Gastroesophageal sphincter (tissue), 4 donors: ENCODE results near the gene MCRIP1. TPM values are rescaled to one million over a fixed set of nuclear protein-coding genes. Genes with fewer than 3 reads are reported as not detected.

Source experiments
- ATAC-seq: fragments of 150-250 bp; one replicate; pipeline ENCODE4 v1.9.1; 2016; ENCODE audit warnings: mild to moderate bottlenecking, moderate library complexity
- H3K27ac ChIP-seq, 4 donors: fragments of 200-600 bp; sonication (generic) in 3 of 4; 1 replicate in 3 of 4; 2 replicates in 1 of 4; pipeline ENCODE4 v1.5.1; 2016 to 2019
- H3K27me3 ChIP-seq: fragments of 200-600 bp; sonication (generic); one replicate; pipeline ENCODE4 v1.5.1; 2019
- H3K36me3 ChIP-seq, 2 donors: fragments of 200-600 bp; sonication (generic); one replicate each; pipeline ENCODE4 v1.5.1; 2019; ENCODE audit warnings: control low read depth in 1 of 2
- H3K4me1 ChIP-seq, 3 donors: fragments of 200-600 bp; sonication (generic); 1 replicate in 2 of 3; 2 replicates in 1 of 3; pipeline ENCODE4 v1.5.1; 2016 to 2019; ENCODE audit warnings: control low read depth in 2 of 3
- H3K4me3 ChIP-seq, 2 donors: fragments of 200-600 bp; sonication (generic); one replicate each; pipeline ENCODE4 v1.5.1; 2019; ENCODE audit warnings: mild to moderate bottlenecking in 1 of 2, moderate library complexity in 1 of 2
- H3K9me3 ChIP-seq, 3 donors: fragments of 200-600 bp; sonication (generic); one replicate each; pipeline ENCODE4 v1.5.1; 2017 to 2019; ENCODE audit warnings: control low read depth in 2 of 3
- CTCF ChIP-seq, 4 experiments: fragments of 200-600 bp in 2 of 4; fragments of 450-650 bp in 2 of 4; sonication (generic) in 1 of 4; IDR thresholded peaks; one replicate each; pipeline ENCODE4 v1.5.1; 2017 to 2019; ENCODE audit warnings: antibody characterized with exemption in 4 of 4, mild to moderate bottlenecking in 2 of 4, moderate library complexity in 2 of 4
- EP300 ChIP-seq: sonication (generic); formaldehyde crosslinking; IDR thresholded peaks from one replicate; pipeline ENCODE4 v1.6.1; 2017; ENCODE audit warnings: antibody characterized with exemption, mild to moderate bottlenecking
- POLR2A ChIP-seq, 2 donors: fragments of 450-650 bp; IDR thresholded peaks; one replicate each; pipeline ENCODE4 v1.6.1; 2017; ENCODE audit warnings: antibody characterized with exemption in 2 of 2, mild to moderate bottlenecking in 2 of 2, moderate library complexity in 1 of 2
- POLR2AphosphoS5 ChIP-seq: sonication (generic); formaldehyde crosslinking; IDR thresholded peaks from one replicate; pipeline ENCODE4 v1.6.1; 2017; ENCODE audit warnings: antibody characterized with exemption
- WGBS, 2 donors: methylation state at CpG; one replicate each; pipeline ENCODE4 v1.1.5; 2018; ENCODE audit warnings: low coverage in 1 of 2; 5-methylcytosine and 5-hydroxymethylcytosine counted together
- total RNA-seq, 4 donors: library from RNA; depleted of rRNA; stranded (reverse); fragments of >200 nt; gene quantifications; one replicate each; pipeline ENCODE4 v1.1.0, GENCODE V29; 2016

The MCRIP1 gene
- total RNA-seq, 4 donors from 2014 or later = 70.4 to 131 (median 85.9) TPM

GRCh38 chr17:81805707-81806460, 27.2 kb downstream of the MCRIP1 start:
- Histone ChIP-seq H3K4me3 (no peak overlapping the region), H3K27me3 (peaks cover 97% of the 10 kb centered on the region), H3K4me1 (peaks cover 0 to 19% (median 11%) of the 10 kb centered on the region in 3 donors), H3K36me3 (no peaks in the 10 kb centered on the region), H3K27ac (no peak overlapping the region), H3K9me3 (no peaks in the 10 kb centered on the region)
- ATAC-seq = no peak
- TF ChIP-seq POLR2A (IDR thresholded peaks at IDR 0.05) = no peak
- TF ChIP-seq POLR2AphosphoS5 = no peak
- no peak for TF ChIP-seq EP300
- no peak for TF ChIP-seq CTCF (IDR thresholded peaks at IDR 0.05)
- no CpG with 5 or more reads among the region's 18 CpGs for WGBS, 2 donors

GRCh38 chr17:81804559-81805399, 28.3 kb downstream of the MCRIP1 start:
- Histone ChIP-seq H3K4me3 (peak overlapping the region in 1 of 2 donors; percentile 34), H3K27me3 (peaks cover 97% of the 10 kb centered on the region)
- TF ChIP-seq EP300 (no peak), POLR2AphosphoS5 (no peak), CTCF (IDR thresholded peaks at IDR 0.05) (no peak), POLR2A (IDR thresholded peaks at IDR 0.05) (no peak)

GRCh38 chr17:81803728-81804558, 29.1 kb downstream of the MCRIP1 start, which contains the start of gene GCGR:
GCGR (plus strand) TSS chr17:81804150; CDS start chr17:81809019, 4,869 bp downstream.
- H3K27me3 ChIP-seq = peaks cover 96% of the 10 kb centered on the region
- H3K4me3 ChIP-seq = peak within 1 kb of the TSS in 1 of 2 donors; percentile 34
- ATAC-seq = no peak
- H3K4me1 ChIP-seq = peaks cover 0 to 19% (median 11%) of the 10 kb centered on the region in 3 donors
- no CpG with 5 or more reads among the region's 110 CpGs for WGBS, 2 donors
- H3K36me3 ChIP-seq = no peaks in the 10 kb centered on the region
- H3K27ac ChIP-seq = no peak within 1 kb of the TSS
- H3K9me3 ChIP-seq = no peaks in the 10 kb centered on the region
- no peak for TF ChIP-seq POLR2A (IDR thresholded peaks at IDR 0.05)
- no peak for TF ChIP-seq CTCF (IDR thresholded peaks at IDR 0.05)
- no peak for TF ChIP-seq POLR2AphosphoS5
- TF ChIP-seq EP300 = no peak

More at GRCh38 chr17:81804559-81805399, 28.3 kb downstream of the MCRIP1 start:
- H3K36me3 ChIP-seq = no peaks in the 10 kb centered on the region
- no peak for ATAC-seq
- peaks cover 0 to 19% (median 11%) of the 10 kb centered on the region in 3 donors for H3K4me1 ChIP-seq
- no peaks in the 10 kb centered on the region for H3K9me3 ChIP-seq
- H3K27ac ChIP-seq = no peak overlapping the region
- WGBS, 2 donors = no CpG with 5 or more reads among the region's 65 CpGs

GRCh38 chr17:81802856-81803643, 30.0 kb downstream of the MCRIP1 start:
- Histone ChIP-seq H3K9me3 (no peaks in the 10 kb centered on the region), H3K4me3 (no peak overlapping the region), H3K4me1 (peaks cover 0 to 19% (median 11%) of the 10 kb centered on the region in 3 donors), H3K27me3 (peaks cover 90% of the 10 kb centered on the region), H3K27ac (no peak overlapping the region), H3K36me3 (no peaks in the 10 kb centered on the region)
- 21 to 31% methylated on average over 10 to 13 of the region's 26 CpGs for WGBS, 2 donors
- no peak for ATAC-seq
- TF ChIP-seq POLR2A (IDR thresholded peaks at IDR 0.05) (no peak), POLR2AphosphoS5 (no peak), CTCF (IDR thresholded peaks at IDR 0.05) (no peak), EP300 (no peak)
